Subcutaneous abdominal adipose tissue (tissue), 5 donors: ENCODE data around the gene HRK.

Experiments
- H3K27ac ChIP-seq: one replicate; pipeline ENCODE4 v1.7.0; 2013; ENCODE audit warnings: low read depth, mild to moderate bottlenecking, inconsistent platforms, low read length, moderate library complexity
- H3K27me3 ChIP-seq, 5 donors: one replicate each; pipeline ENCODE4 v1.7.0; 2013; ENCODE audit warnings: low read length in 5 of 5, inconsistent platforms in 1 of 5; ENCODE audit not compliant: control insufficient read depth in 5 of 5, insufficient read depth in 4 of 5
- H3K36me3 ChIP-seq, 5 donors: one replicate each; pipeline ENCODE4 v1.7.0; 2013; ENCODE audit warnings: low read length in 5 of 5; ENCODE audit not compliant: control insufficient read depth in 5 of 5, insufficient read depth in 5 of 5
- H3K4me1 ChIP-seq, 5 donors: one replicate each; pipeline ENCODE4 v1.7.0; 2013; ENCODE audit warnings: low read length in 5 of 5, mild to moderate bottlenecking in 3 of 5, moderate library complexity in 1 of 5; ENCODE audit not compliant: control insufficient read depth in 5 of 5, insufficient read depth in 5 of 5
- H3K4me3 ChIP-seq, 5 donors: one replicate each; pipeline ENCODE4 v1.7.0; 2013; ENCODE audit warnings: low read length in 5 of 5, low read depth in 1 of 5
- H3K9ac ChIP-seq, 5 donors: one replicate each; pipeline ENCODE4 v1.7.0; 2013; ENCODE audit warnings: low read length in 5 of 5, mild to moderate bottlenecking in 4 of 5, moderate library complexity in 3 of 5
- H3K9me3 ChIP-seq, 5 donors: one replicate each; pipeline ENCODE4 v1.7.0; 2013; ENCODE audit warnings: low read length in 5 of 5; ENCODE audit not compliant: control insufficient read depth in 5 of 5
- donor health status: healthy.
- donor health status: healthy.
- donor health status: healthy.
- donor health status: healthy.
- donor health status: healthy.

Gene HRK

DNA sequence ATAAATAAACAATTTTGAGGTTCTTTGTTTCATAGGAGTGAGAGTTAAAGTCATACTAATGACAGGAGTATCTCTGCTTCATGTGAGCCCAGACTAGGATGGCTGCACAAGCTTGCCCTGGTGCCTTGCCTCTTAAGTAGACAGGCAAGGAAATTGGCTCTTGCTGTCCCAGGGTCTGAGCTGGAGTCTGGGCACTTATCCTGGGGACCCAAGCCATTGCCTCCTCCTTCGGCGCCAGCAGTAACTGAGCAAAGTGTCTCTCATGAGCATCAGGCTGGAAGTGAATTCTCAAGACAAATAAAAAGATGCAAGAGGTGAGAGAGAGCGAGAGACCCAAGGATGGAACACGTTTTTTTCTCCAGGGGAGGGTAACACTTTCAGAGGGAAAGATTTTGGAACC lies 22.6 kb upstream of the HRK start:
- H3K9me3 ChIP-seq = no peaks in the 10 kb centered on the region
- peaks cover 0 to 14% (median 2%) of the 10 kb centered on the region in 5 donors for H3K27me3 ChIP-seq
- H3K27ac ChIP-seq = no peak overlapping the region
- no peak overlapping the region for H3K4me3 ChIP-seq
- H3K36me3 ChIP-seq = no peaks in the 10 kb centered on the region
- H3K4me1 ChIP-seq = no peaks in the 10 kb centered on the region
- no peak overlapping the region for H3K9ac ChIP-seq

DNA sequence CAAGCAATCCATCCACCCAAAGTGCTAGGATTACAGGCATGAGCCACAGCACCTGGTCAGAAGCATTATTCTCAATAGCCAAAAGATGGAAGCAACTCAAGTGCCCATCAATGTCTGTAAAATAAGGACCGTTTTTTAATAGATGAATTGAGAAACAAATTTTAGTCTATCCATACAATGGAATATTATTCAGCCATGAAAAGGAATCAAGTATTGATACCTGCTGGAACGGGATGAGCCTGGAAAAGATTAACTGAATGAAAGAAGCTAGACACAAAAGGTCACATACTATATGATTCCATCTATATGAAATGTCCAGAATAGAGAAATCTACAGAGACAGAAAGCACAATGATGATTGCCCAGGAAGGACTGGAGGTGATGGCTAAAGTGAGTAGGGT lies 20.4 kb upstream of the HRK start:
- no peaks in the 10 kb centered on the region for H3K36me3 ChIP-seq
- H3K4me1 ChIP-seq = no peaks in the 10 kb centered on the region
- H3K9ac ChIP-seq = no peak overlapping the region
- H3K27me3 ChIP-seq = peaks cover 0 to 14% (median 7%) of the 10 kb centered on the region in 5 donors
- H3K27ac ChIP-seq = no peak overlapping the region
- H3K4me3 ChIP-seq = no peak overlapping the region
- peaks cover 0 to 4% (median 2%) of the 10 kb centered on the region in 5 donors for H3K9me3 ChIP-seq

DNA sequence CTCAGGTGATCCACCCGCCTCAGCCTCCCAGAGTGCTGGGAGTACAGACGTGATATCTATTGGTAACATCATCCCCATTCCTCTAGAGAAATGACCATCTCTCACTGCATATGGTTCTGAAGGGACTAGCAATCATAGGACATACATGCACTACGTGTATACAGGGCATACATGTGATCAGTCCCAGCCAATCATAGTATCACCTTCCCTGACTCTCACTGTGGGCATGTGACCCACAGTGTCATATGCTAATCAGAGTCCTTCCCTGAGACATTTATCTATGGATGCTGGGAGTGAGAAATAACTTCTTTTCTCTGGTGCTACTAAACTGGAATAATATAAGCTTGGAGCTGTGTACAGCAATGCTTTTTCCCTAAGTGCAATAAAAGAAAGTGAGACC lies 17.4 kb upstream of the HRK start:
- Histone ChIP-seq H3K27me3 (peaks cover 0 to 14% (median 5%) of the 10 kb centered on the region in 5 donors), H3K27ac (no peak overlapping the region), H3K36me3 (no peaks in the 10 kb centered on the region), H3K4me3 (no peak overlapping the region), H3K9ac (no peak overlapping the region), H3K9me3 (peaks cover 0 to 4% (median 2%) of the 10 kb centered on the region in 5 donors), H3K4me1 (no peaks in the 10 kb centered on the region)

DNA sequence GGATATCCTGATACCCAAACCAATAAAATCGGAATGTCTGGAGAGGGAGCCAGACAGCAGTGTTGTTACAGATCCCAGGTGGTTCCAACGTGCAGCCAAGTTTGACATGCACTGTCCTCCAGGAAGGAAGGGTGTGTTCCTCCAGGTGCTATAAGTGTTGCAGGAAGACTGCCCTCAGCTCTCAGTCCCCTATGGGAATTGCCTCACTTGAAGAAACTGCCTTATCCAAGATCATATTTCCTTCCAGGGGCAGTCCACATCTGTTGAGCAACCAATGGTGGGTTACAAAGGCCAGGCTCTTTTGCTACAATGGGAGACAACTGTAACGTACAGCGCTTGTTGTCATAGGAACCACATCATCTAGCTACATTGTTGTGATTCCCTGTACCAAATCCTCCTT lies 16.2 kb upstream of the HRK start:
- H3K9ac ChIP-seq = no peak overlapping the region
- no peaks in the 10 kb centered on the region for H3K4me1 ChIP-seq
- peaks cover 0 to 14% (median 5%) of the 10 kb centered on the region in 5 donors for H3K27me3 ChIP-seq
- H3K36me3 ChIP-seq = no peaks in the 10 kb centered on the region
- no peak overlapping the region for H3K27ac ChIP-seq
- no peak overlapping the region for H3K4me3 ChIP-seq
- peaks cover 0 to 4% (median 2%) of the 10 kb centered on the region in 5 donors for H3K9me3 ChIP-seq

DNA sequence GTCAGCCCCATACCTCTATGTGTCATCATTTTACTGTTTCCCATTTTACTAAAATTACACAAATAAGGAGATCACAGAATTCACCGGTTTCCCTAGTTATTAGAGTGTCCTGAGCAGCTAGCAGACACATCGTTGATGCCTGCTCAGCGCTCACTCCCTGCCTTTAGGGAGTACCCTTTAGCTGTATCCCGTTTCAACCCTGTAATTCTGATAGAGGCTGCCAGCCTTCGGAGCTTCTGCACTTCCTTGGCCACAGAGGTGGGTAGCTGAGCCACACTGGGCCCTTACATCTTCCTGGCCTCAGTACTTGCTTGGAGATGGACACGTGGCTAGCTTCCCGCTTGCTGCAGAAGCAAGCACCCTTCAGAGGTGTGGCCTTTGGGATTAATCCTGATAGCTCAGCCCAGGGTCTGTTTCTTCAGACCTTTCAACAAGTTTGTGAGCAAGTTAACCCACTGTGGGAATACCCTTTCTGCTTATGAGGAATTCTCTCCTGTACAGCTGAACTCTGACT lies 15.2 kb upstream of the HRK start:
- H3K36me3 ChIP-seq = no peaks in the 10 kb centered on the region
- H3K27me3 ChIP-seq = peaks cover 0 to 15% (median 5%) of the 10 kb centered on the region in 5 donors
- H3K27ac ChIP-seq = no peak overlapping the region
- no peak overlapping the region for H3K9ac ChIP-seq
- no peak overlapping the region for H3K4me3 ChIP-seq
- H3K9me3 ChIP-seq = peaks cover 0 to 4% (median 2%) of the 10 kb centered on the region in 5 donors
- H3K4me1 ChIP-seq = no peaks in the 10 kb centered on the region

DNA sequence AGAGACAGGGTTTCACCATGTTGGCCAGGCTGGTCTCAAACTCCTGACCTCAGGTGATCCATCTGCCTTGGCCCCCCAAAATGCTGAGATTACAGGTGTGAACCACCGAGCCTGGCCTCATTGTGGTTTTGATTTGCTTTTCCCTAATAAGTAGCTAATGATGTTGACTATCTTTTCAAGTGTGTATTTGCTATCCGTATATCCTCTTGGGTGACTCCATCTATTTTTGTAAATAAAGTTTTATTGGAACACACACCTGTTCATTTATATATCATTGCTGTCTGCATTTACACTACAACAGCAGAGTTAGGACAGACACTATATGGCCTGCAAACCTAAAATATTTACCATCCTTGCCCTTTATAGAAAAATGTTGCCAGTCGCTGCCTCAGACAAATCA lies 13.7 kb upstream of the HRK start:
- peaks cover 0 to 9% (median 5%) of the 10 kb centered on the region in 5 donors for H3K27me3 ChIP-seq
- no peak overlapping the region for H3K27ac ChIP-seq
- H3K4me3 ChIP-seq = no peak overlapping the region
- no peaks in the 10 kb centered on the region for H3K4me1 ChIP-seq
- H3K9me3 ChIP-seq = peaks cover 0 to 7% (median 6%) of the 10 kb centered on the region in 5 donors
- no peak overlapping the region for H3K9ac ChIP-seq
- no peaks in the 10 kb centered on the region for H3K36me3 ChIP-seq

DNA sequence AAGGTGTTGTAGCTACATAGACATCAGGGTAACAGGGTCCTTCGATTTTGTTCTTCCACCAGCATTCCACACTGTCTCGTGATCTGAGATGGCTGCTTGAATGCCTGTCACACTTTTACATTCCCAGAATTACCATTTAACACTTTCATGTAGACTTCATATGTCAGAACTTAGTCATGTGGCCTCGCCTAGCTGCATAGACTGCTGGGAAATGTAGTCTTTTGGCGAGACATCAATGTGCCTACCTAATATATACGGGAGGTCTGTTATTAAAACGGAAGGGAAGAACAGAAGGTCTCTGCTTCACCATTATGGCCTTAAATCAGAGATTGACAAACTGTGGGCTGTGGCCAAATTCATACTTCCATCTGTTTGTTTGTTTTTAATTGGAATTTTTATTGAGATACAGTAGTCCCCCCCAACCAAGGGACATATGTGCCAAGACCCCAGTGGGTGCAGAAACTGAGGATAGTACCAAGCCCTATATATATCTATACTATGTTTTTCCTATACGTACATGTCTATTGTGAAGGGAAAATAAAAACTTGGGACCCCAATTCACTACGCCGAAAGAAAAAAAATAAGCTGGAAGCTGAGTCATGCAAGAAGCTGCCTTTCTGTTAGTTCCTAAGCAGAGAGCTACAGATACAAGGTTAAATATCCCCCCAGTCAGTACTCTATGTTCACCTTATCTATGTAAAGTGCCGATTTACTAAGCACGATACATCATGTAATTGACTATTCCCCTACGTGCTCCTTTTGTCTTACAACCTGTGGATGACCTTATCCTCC lies 11.3 kb upstream of the HRK start:
- Histone ChIP-seq H3K4me1 (peaks cover 0 to 7% (median 0%) of the 10 kb centered on the region in 5 donors), H3K27me3 (peaks cover 0 to 8% (median 0%) of the 10 kb centered on the region in 5 donors), H3K9ac (no peak overlapping the region), H3K9me3 (peaks cover 0 to 6% (median 5%) of the 10 kb centered on the region in 5 donors), H3K27ac (no peak overlapping the region), H3K4me3 (no peak overlapping the region), H3K36me3 (no peaks in the 10 kb centered on the region)

DNA sequence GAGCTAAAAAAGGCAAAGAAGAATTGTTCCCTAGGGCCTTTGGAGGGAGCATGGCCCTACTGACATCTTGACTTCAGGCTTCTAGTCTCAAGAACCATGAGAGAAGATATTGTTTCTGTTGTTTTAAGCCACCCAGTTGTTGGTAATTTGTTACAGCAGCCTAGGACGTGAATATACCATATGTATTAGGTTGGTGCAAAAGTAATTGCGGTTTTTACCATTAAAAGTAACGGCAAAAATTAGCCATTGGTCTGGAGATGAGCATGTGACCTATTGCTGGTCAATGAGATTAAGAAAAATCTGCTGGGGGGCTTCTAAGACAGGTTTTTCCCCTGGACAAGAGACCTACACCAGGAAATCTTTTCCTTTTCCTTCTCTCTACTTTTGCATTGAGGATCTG lies 9.8 kb upstream of the HRK start:
- Histone ChIP-seq H3K36me3 (no peaks in the 10 kb centered on the region), H3K4me1 (peaks cover 0 to 7% (median 0%) of the 10 kb centered on the region in 5 donors), H3K27me3 (peaks cover 0 to 2% (median 0%) of the 10 kb centered on the region in 5 donors), H3K4me3 (no peak overlapping the region), H3K9ac (no peak overlapping the region), H3K27ac (no peak overlapping the region), H3K9me3 (peaks cover 0 to 5% (median 3%) of the 10 kb centered on the region in 5 donors)

DNA sequence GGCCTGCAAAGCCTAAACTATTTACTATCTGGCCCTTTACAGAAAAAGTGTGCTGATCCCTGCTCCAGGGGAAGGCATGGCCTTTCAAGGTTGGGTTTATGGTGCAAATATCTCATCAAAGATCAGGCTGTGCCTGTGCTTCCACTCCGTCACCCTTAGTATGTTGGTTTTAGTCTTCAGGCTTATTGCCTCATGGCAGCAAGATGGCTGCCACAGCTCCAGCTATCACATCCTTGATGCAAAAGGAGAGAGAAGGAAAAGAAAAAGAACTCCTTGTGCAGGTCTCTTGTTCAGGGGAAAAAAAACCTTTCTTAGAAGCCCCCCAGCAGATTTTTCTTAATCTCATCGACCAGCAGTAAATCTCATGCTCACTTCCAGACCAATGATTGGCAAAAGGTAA lies 9.1 kb upstream of the HRK start:
- H3K4me3 ChIP-seq = no peak overlapping the region
- no peaks in the 10 kb centered on the region for H3K36me3 ChIP-seq
- H3K4me1 ChIP-seq = peaks cover 0 to 7% (median 0%) of the 10 kb centered on the region in 5 donors
- H3K27me3 ChIP-seq = peaks cover 0 to 2% (median 0%) of the 10 kb centered on the region in 5 donors
- no peak overlapping the region for H3K9ac ChIP-seq
- peaks cover 0 to 5% (median 3%) of the 10 kb centered on the region in 5 donors for H3K9me3 ChIP-seq
- no peak overlapping the region for H3K27ac ChIP-seq

DNA sequence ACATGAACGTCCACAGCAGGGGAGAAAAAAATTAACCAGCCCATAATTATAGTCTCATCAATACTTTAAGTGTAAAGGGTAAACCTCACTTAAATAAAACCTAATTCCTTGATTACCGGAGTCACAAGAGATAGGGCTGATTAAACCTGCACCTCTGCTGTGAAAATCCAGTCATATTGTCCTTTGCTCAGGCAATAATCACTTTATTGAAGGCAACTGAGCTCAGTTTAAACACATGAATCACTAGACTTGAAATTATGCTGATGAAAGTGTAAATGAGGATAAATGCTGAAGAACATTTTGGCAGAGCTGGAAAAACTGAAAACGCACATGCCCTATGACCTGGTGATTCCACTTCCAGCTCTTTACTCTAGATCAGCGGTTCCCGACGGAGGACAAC lies 6.7 kb upstream of the HRK start:
- H3K9me3 ChIP-seq = peaks cover 0 to 5% (median 3%) of the 10 kb centered on the region in 5 donors
- H3K27me3 ChIP-seq = peaks cover 5 to 13% (median 11%) of the 10 kb centered on the region in 5 donors
- H3K9ac ChIP-seq = no peak overlapping the region
- H3K27ac ChIP-seq = no peak overlapping the region
- no peaks in the 10 kb centered on the region for H3K36me3 ChIP-seq
- H3K4me3 ChIP-seq = no peak overlapping the region
- peaks cover 0 to 7% (median 0%) of the 10 kb centered on the region in 5 donors for H3K4me1 ChIP-seq
